GM12864 (cell line): ENCODE results near the gene UCP3.
A peak's percentile ranks its signal among the peaks of the same experiment; 100 is the strongest.
"Not testable (repeated sequence)": the region's sequence is repeated elsewhere in the genome, so short reads cannot be mapped to it uniquely, and the experiment has no call there.

ENCODE experiments used
- DNase-seq: peaks from one replicate; pipeline ENCODE4 v3.0.0-alpha.2; 2011; ENCODE audit warnings: low read depth
- H3K4me3 ChIP-seq: 2 replicates; pipeline ENCODE4 v1.5.1; 2011; ENCODE audit warnings: mild to moderate bottlenecking, low read depth, low read length, control low read depth
- CTCF ChIP-seq: IDR thresholded peaks from 2 replicates; pipeline ENCODE4 v1.5.1; 2011; ENCODE audit warnings: low read depth, mild to moderate bottlenecking, moderate library complexity, low read length, control low read depth, inconsistent platforms; ENCODE audit errors: missing control alignments

Gene UCP3

GRCh38 chr11:73995247-73995646 is 13.6 kb downstream of the UCP3 start:
- no peak overlapping the region for H3K4me3 ChIP-seq
- no peak for DNase-seq
- no peak for TF ChIP-seq CTCF

- no peak for TF ChIP-seq CTCF
These were observed 17.3 kb downstream of the UCP3 start for GRCh38 chr11:73991471-73992006.

GRCh38 chr11:73990730-73991129 is 18.2 kb downstream of the UCP3 start:
- no peak overlapping the region for H3K4me3 ChIP-seq
- no peak for DNase-seq
- no peak for TF ChIP-seq CTCF

More at GRCh38 chr11:73991471-73992006, 17.3 kb downstream of the UCP3 start:
- DNase-seq = no peak
- H3K4me3 ChIP-seq = no peak overlapping the region

GRCh38 chr11:73989156-73989555 is 19.7 kb downstream of the UCP3 start:
- TF ChIP-seq CTCF = peak; percentile 31
- DNase-seq = no peak
- no peak overlapping the region for H3K4me3 ChIP-seq

GRCh38 chr11:73988227-73988626 is 20.7 kb downstream of the UCP3 start:
- H3K4me3 ChIP-seq = no peak overlapping the region
- DNase-seq = no peak
- no peak for TF ChIP-seq CTCF

- DNase-seq, H3K4me3 ChIP-seq: not testable (repeated sequence)
These were observed 23.2 kb downstream of the UCP3 start for GRCh38 chr11:73985661-73986060.

GRCh38 chr11:73983741-73984538 is 24.9 kb downstream of the UCP3 start:
- no peak for DNase-seq
- TF ChIP-seq CTCF = no peak
- H3K4me3 ChIP-seq = peak overlapping the region; percentile 94
